Parathyroid adenoma (tissue), 2 donors: ENCODE results near the gene TM9SF2.

Source experiments
- H2AFZ ChIP-seq: fragments of 300-600 bp; sonication (generic); one replicate; pipeline ENCODE4 v1.7.0; 2017; ENCODE audit warnings: antibody characterized with exemption, mild to moderate bottlenecking
- H3K27ac ChIP-seq: fragments of 300-600 bp; sonication (generic); one replicate; pipeline ENCODE4 v1.7.0; 2017
- H3K27me3 ChIP-seq: fragments of 300-600 bp; sonication (generic); one replicate; pipeline ENCODE4 v1.7.0; 2017; ENCODE audit warnings: low read length; ENCODE audit not compliant: control insufficient read depth, insufficient read depth
- H3K36me3 ChIP-seq: fragments of 300-600 bp; sonication (generic); one replicate; pipeline ENCODE4 v1.7.0; 2017; ENCODE audit warnings: low read length; ENCODE audit not compliant: control insufficient read depth, insufficient read depth
- H3K4me1 ChIP-seq: fragments of 300-600 bp; sonication (generic); one replicate; pipeline ENCODE4 v1.7.0; 2017; ENCODE audit warnings: control low read depth
- H3K4me2 ChIP-seq: fragments of 300-600 bp; sonication (generic); one replicate; pipeline ENCODE4 v1.7.0; 2017; ENCODE audit warnings: low read length
- H3K4me3 ChIP-seq: fragments of 300-600 bp; sonication (generic); one replicate; pipeline ENCODE4 v1.7.0; 2017; ENCODE audit warnings: low read depth, low read length
- H3K79me2 ChIP-seq: fragments of 300-600 bp; sonication (generic); one replicate; pipeline ENCODE4 v1.7.0; 2017; ENCODE audit warnings: control low read depth
- H3K9ac ChIP-seq: fragments of 300-600 bp; sonication (generic); one replicate; pipeline ENCODE4 v1.7.0; 2017; ENCODE audit warnings: mild to moderate bottlenecking
- H3K9me3 ChIP-seq: fragments of 300-600 bp; sonication (generic); one replicate; pipeline ENCODE4 v1.7.0; 2017; ENCODE audit warnings: low read length; ENCODE audit not compliant: control insufficient read depth
- TF ChIP-seq, protein P1 (sequence below): fragments of 300-600 bp; sonication (generic); IDR thresholded peaks from one replicate; pipeline ENCODE4 v1.7.0; 2017; ENCODE audit warnings: antibody characterized with exemption, mild to moderate bottlenecking
- donor health status: primary hyperparathyroidism.

The TM9SF2 gene

DNA sequence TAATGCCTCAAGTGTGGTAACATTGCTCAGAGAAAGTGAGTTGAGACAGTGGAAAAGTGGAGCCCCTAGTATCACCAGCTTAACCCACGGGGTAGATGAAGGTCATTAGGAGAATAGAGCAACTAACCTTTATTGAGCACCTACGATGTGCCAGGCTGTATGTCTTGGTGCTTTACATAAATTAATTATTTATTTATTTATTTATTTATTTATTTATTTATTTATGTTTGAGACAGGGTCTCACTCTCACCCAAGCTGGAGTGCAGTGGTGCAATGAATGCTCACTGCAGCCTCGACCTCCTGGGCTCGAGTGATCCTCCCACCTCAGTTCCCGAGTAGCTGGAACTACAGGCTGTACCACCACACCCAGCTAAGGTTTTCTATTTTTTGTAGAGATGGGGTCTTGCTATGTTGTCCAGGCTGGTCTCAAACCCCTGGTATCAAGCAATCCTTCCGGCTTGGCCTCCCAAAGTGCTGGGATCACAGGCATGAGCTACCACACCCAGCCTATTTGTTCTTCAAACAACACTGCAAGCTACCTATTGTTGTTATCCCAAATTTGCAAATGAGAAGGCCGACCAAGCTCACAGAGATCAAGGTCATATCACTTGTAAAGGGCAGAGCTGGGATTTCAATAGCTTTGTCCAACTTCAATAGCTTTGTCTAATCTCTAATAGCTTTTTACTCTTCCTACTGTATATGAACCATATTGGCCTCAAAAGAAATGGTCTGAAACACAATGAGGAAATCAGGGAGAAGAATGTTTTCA, 79.4 kb downstream of the TM9SF2 start:
- Histone ChIP-seq H3K27ac (no peak overlapping the region), H3K27me3 (no peaks in the 10 kb centered on the region), H3K79me2 (no peaks in the 10 kb centered on the region), H3K9ac (no peak overlapping the region), H3K36me3 (no peaks in the 10 kb centered on the region), H3K4me3 (no peak overlapping the region), H2AFZ (no peak overlapping the region), H3K4me2 (no peak overlapping the region), H3K4me1 (no peaks in the 10 kb centered on the region), H3K9me3 (no peaks in the 10 kb centered on the region)
- TF ChIP-seq, protein P1, sequence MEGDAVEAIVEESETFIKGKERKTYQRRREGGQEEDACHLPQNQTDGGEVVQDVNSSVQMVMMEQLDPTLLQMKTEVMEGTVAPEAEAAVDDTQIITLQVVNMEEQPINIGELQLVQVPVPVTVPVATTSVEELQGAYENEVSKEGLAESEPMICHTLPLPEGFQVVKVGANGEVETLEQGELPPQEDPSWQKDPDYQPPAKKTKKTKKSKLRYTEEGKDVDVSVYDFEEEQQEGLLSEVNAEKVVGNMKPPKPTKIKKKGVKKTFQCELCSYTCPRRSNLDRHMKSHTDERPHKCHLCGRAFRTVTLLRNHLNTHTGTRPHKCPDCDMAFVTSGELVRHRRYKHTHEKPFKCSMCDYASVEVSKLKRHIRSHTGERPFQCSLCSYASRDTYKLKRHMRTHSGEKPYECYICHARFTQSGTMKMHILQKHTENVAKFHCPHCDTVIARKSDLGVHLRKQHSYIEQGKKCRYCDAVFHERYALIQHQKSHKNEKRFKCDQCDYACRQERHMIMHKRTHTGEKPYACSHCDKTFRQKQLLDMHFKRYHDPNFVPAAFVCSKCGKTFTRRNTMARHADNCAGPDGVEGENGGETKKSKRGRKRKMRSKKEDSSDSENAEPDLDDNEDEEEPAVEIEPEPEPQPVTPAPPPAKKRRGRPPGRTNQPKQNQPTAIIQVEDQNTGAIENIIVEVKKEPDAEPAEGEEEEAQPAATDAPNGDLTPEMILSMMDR, result no peak

- Histone ChIP-seq H3K27ac (no peak overlapping the region), H3K4me3 (no peak overlapping the region), H3K36me3 (no peaks in the 10 kb centered on the region), H3K9me3 (no peaks in the 10 kb centered on the region), H3K4me2 (no peak overlapping the region), H3K4me1 (no peaks in the 10 kb centered on the region), H3K79me2 (no peaks in the 10 kb centered on the region), H2AFZ (no peak overlapping the region), H3K9ac (no peak overlapping the region), H3K27me3 (no peaks in the 10 kb centered on the region)
- TF ChIP-seq, protein P1, result no peak
These were observed 81.2 kb downstream of the TM9SF2 start for GRCh38 chr13:99582511-99582910.

GRCh38 chr13:99585609-99586008, 84.3 kb downstream of the TM9SF2 start:
- no peaks in the 10 kb centered on the region for H3K9me3 ChIP-seq
- no peaks in the 10 kb centered on the region for H3K36me3 ChIP-seq
- TF ChIP-seq, protein P1, result no peak
- no peaks in the 10 kb centered on the region for H3K4me1 ChIP-seq
- no peak overlapping the region for H3K27ac ChIP-seq
- no peaks in the 10 kb centered on the region for H3K27me3 ChIP-seq
- H3K4me2 ChIP-seq, result no peak overlapping the region
- no peak overlapping the region for H3K4me3 ChIP-seq
- H3K79me2 ChIP-seq, result no peaks in the 10 kb centered on the region
- no peak overlapping the region for H3K9ac ChIP-seq
- no peak overlapping the region for H2AFZ ChIP-seq

- Histone ChIP-seq H2AFZ (no peak overlapping the region), H3K27ac (no peak overlapping the region), H3K36me3 (no peaks in the 10 kb centered on the region), H3K4me3 (no peak overlapping the region), H3K9me3 (no peaks in the 10 kb centered on the region), H3K27me3 (no peaks in the 10 kb centered on the region), H3K79me2 (no peaks in the 10 kb centered on the region), H3K4me1 (no peaks in the 10 kb centered on the region), H3K4me2 (no peak overlapping the region), H3K9ac (no peak overlapping the region)
- TF ChIP-seq, protein P1, result no peak
These were observed 85.7 kb downstream of the TM9SF2 start for GRCh38 chr13:99587021-99587420.
